ENCODE measurements around the gene PRR7.

The PRR7 gene

DNA sequence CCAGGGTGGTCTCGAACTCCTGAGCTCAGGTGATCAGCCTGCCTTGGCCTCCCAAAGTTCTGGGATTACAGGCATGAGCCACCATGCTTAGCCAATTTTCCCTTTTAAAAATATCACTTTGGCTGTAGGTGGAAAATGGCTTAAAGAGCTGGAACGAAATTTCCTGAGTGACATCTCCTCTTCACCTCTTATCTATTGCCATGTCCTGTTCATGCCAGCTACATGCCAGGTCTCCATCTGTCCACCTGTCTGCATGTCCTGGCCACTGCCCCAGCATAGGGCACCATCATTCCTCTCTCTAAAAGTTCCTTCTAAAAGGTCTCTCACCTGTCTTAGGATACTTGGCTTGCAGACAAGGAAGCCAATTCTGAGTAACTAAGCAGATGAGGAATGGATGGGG is 22.9 kb upstream of the PRR7 start:
- no peak for TF ChIP-seq MAX (IDR thresholded peaks at IDR 0.05)
- no peak for TF ChIP-seq TCF12 (IDR thresholded peaks at IDR 0.05; ENCODE audit: low read depth)
- no peak for TF ChIP-seq ZBTB7A (IDR thresholded peaks at IDR 0.05; ENCODE audit: low read depth)
- no peak for TF ChIP-seq FOXM1 (IDR thresholded peaks at IDR 0.05; ENCODE audit: borderline replicate concordance, low read depth)
- no peak for TF ChIP-seq CEBPB (IDR thresholded peaks at IDR 0.05)
- TF ChIP-seq RAD21 (IDR thresholded peaks at IDR 0.05; ENCODE audit: low read depth) = no peak
- TF ChIP-seq TEAD4 (IDR thresholded peaks at IDR 0.05) = no peak

DNA sequence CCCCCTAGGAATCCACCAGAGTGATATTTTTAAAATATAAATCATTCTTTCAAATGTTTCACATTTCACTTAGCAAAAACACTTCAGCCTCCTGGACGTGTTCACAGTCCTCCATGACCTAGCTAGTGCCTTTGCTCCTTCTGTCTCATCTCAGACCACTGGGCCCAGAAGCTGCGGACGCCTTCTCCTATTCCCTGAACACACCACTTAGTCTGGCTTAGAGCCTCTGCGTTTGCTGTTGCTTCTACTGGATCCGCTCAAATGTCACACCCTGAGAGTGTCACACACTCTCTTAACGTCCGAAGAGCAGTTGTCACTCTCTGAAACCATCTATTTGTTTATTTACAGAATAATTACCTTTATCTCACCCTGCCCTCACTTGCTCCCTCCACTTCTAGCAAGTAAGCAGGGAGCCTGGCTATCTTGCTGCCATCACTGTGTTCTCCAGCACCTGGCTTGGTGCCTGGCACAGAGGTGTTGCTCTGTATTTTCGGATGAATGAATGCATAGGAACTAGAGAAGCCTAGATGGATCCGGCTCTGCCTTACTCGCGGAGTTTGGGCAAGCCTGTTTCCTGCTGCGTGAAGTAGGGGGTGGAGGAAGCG is 21.3 kb upstream of the PRR7 start:
- no peak for TF ChIP-seq MAX (IDR thresholded peaks at IDR 0.05)

GRCh38 chr5:177425801-177426565 is 20.6 kb upstream of the PRR7 start:
- TF ChIP-seq EP300 (IDR thresholded peaks at IDR 0.05; ENCODE audit: borderline replicate concordance) (peak; percentile 50), RAD21 (IDR thresholded peaks at IDR 0.05; ENCODE audit: low read depth) (no peak), REST (IDR thresholded peaks at IDR 0.05; ENCODE audit: low read depth) (no peak), FOXM1 (IDR thresholded peaks at IDR 0.05; ENCODE audit: borderline replicate concordance, low read depth) (no peak), CREB1 (IDR thresholded peaks at IDR 0.05; ENCODE audit: low read depth) (peak; percentile 81), EGR1 (IDR thresholded peaks at IDR 0.05) (peak; percentile 84), MAX (IDR thresholded peaks at IDR 0.05) (peak; percentile 83), TAF1 (IDR thresholded peaks at IDR 0.05; ENCODE audit: low read depth) (peak; percentile 69), TCF12 (IDR thresholded peaks at IDR 0.05; ENCODE audit: low read depth) (peak; percentile 35; the same call in 1 of the 2 replicates), TEAD4 (IDR thresholded peaks at IDR 0.05) (no peak), YY1 (IDR thresholded peaks at IDR 0.05; ENCODE audit: low read depth) (peak; percentile 21; the same call in 1 of the 2 replicates)
- TF ChIP-seq, protein P1, sequence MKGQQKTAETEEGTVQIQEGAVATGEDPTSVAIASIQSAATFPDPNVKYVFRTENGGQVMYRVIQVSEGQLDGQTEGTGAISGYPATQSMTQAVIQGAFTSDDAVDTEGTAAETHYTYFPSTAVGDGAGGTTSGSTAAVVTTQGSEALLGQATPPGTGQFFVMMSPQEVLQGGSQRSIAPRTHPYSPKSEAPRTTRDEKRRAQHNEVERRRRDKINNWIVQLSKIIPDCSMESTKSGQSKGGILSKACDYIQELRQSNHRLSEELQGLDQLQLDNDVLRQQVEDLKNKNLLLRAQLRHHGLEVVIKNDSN (IDR thresholded peaks at IDR 0.05) = no peak

DNA sequence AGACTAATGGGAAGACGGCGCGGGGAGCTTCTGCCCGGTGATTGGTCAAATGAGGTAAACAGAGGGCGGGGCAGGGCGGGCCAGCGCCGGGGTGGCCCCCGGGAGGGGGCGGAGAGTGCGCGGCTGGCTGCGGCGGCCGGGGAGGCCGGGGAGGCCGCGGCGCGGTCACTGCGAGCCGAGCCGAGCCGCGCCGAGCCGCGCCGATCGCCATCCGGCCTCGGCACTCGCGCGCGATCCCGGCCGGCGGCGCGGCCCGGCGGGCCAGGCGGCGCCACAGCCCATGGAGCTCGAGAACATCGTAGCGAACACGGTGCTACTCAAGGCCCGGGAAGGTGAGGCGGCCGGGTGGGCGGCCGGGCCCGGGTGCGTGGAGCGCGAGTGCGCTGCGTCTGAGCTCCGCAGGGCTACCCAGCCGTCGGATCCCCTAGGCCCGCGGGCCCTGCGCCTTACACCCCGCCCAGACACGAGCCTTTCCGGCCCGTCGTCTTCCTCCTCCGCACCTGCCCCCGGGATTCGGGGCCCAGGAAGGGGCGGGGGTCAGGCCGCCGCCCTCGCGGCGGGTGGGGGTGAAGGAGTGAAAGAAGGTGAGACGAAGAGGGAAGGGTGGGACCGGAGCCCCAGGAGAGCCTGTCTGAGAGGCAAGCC is 19.9 kb upstream of the PRR7 start, which contains the start of gene GRK6:
Gene GRK6, plus strand, starts transcription at position 111 of the 645 bp plus-strand sequence. Its CDS starts 170 bp downstream, at position 281.
- TF ChIP-seq FOXM1 (IDR thresholded peaks at IDR 0.05; ENCODE audit: borderline replicate concordance, low read depth) (peak; percentile 81), CEBPB (IDR thresholded peaks at IDR 0.05) (no peak), TAF1 (IDR thresholded peaks at IDR 0.05; ENCODE audit: low read depth) (peak; percentile 25; the same call in 1 of the 2 replicates), YY1 (IDR thresholded peaks at IDR 0.05; ENCODE audit: low read depth) (no peak), REST (IDR thresholded peaks at IDR 0.05; ENCODE audit: low read depth) (no peak), TEAD4 (IDR thresholded peaks at IDR 0.05) (no peak)

DNA sequence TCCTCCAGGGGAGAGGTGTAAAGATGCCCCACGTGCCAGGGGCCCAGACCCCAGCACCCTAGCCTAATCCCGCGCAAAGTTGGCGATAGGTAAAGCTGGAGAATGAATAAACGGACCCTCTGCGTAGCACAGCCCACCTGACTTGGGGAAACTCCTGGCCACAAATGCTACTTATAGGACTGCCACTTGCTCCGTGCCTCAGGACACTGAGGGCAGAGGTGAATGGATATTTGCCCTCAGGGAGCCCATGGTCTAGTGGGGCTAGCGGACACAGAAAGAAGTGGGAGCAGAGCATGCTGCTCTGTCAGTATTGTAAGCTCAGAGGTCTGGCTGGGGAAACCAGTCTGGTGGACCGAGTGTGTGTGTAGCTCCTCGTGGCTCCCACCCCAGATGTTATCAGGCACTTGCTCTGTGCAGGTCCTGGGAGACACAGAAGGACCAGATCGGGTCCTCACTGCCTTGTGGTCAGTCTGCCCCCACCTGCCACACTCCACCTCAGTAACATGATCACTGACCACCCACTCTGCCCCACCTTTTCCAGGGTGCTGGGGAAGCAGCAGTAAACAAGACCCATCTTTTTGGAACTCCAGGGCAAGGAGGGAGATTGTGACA is 19.3 kb upstream of the PRR7 start:
- TF ChIP-seq MAX (IDR thresholded peaks at IDR 0.05) (peak; percentile 27; the same call in 1 of the 2 replicates), EP300 (IDR thresholded peaks at IDR 0.05; ENCODE audit: borderline replicate concordance) (no peak), CREB1 (IDR thresholded peaks at IDR 0.05; ENCODE audit: low read depth) (no peak), FOXM1 (IDR thresholded peaks at IDR 0.05; ENCODE audit: borderline replicate concordance, low read depth) (no peak)
- TF ChIP-seq, protein P1 (IDR thresholded peaks at IDR 0.05) = no peak

Data from Ishikawa (cell line).